ENCODE measurements around the gene NAALADL2.
"Not testable (repeated sequence)": the region's sequence is repeated elsewhere in the genome, so short reads cannot be mapped to it uniquely, and the experiment has no call there.

Gene NAALADL2

GRCh38 chr3:175131866-175132265 lies 272.7 kb downstream of the NAALADL2 start:
- not testable (repeated sequence) for DNase-seq, ATAC-seq

- not testable (repeated sequence) for ATAC-seq, DNase-seq
Observed at GRCh38 chr3:175132706-175133105, 273.6 kb downstream of the NAALADL2 start.

GRCh38 chr3:175144368-175144767 lies 285.2 kb downstream of the NAALADL2 start:
- no peak for ATAC-seq
- no peak for DNase-seq

DNA sequence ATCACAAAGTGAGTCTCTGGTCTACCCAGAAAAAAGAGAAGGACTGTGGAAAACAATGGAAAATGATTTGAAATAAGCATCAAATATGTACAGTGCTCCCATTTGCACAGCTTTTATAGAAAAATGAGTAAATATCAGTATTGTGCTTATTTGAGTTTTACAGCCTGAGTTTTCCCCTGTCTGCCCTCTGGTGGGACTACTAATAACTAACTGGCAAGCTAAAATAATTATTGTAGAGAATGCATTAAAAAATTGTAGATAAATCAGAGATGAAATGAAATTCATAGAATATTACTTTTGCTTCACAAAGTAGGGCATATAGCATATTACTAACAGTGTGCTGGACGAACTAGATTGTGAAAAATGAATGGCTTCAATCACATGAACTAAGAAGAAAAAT lies 287.1 kb downstream of the NAALADL2 start:
- no peak for ATAC-seq
- no peak for DNase-seq

DNA sequence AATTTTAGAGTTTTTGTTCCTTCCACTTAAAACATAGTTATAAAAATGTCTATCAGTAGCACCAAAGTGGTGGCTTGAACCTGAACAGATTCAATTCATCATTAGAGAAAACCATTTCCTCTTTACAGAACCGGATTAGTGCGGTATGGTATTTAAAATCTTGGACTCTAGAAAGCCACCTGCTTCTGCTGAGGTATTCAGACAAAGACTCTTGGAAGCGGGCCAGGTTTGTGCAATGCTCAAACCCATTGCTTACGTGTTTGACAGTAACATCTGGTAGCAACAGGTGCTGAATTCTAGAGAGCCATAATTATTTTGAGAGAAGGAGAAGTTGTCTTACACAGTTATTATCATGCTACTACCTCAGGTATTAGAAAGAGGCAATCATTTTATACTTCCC lies 290.5 kb downstream of the NAALADL2 start:
- ATAC-seq (no peak), DNase-seq (no peak)

GRCh38 chr3:175150812-175151401 lies 291.8 kb downstream of the NAALADL2 start:
- ATAC-seq (no peak), DNase-seq (no peak)

- ATAC-seq = no peak
- no peak for DNase-seq
Observed at GRCh38 chr3:175153595-175153994, 294.5 kb downstream of the NAALADL2 start.

DNA sequence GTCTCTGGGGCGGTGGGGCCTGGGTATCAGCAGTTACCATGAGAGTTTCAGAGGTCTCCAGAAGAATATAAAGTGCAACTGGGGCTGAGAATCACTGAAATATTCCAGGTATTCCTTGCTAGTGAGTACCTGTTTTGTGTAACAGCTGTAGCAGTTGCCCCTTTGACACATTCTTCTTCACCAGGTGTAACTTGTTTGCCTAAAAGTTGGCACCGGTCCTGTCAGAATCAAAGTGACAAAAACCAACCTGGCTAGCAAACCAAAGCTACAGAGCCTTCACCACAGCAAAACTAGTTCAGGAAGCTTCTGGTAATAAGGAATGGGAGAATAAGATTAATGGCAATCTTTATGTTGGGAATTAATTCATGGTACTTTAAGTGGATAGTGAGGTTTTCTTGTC lies 296.0 kb downstream of the NAALADL2 start:
- no peak for DNase-seq
- ATAC-seq = no peak

DNA sequence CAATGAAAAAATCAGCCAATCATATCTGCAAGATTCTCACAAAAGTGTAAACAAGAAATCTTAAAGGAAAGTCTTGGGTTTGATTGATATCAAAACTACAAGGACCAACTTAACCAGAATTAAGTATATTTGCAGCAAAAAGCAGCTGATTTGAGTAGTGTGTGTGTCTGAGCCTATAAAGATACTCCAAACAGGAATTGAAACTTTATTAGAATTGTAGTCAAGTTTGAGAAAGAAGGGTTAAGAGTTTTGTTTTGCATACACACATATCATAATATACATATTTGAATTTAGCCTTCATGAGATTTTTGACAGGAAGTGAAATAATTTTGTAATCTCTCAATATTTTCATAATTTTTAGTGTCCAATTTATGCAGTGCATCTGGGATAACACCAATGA lies 300.1 kb downstream of the NAALADL2 start:
- DNase-seq (no peak), ATAC-seq (no peak)

- no peak for ATAC-seq
- DNase-seq = no peak
Observed at GRCh38 chr3:175161291-175161690, 302.2 kb downstream of the NAALADL2 start.

DNA sequence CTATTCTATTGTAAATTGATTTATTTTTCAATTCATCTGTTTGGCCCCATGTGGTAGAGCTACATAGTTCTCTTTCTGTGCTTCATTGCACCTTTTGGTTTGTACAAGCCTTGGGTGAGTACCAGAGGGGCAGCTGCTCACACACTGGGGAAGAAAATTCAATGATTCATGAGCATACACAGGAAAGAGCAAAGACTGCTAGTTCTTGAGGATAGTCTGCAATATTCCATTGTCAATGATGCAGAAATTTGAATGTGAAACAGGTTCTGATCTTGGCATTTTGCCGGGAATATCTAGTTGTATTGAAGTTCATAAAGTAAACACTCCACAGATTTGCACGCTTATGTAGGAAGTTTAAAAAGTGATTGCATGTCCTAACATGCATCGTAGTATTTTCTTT lies 304.6 kb downstream of the NAALADL2 start:
- ATAC-seq (no peak), DNase-seq (no peak)

- ATAC-seq, DNase-seq: not testable (repeated sequence)
Observed at GRCh38 chr3:175173117-175173516, 314.0 kb downstream of the NAALADL2 start.

DNA sequence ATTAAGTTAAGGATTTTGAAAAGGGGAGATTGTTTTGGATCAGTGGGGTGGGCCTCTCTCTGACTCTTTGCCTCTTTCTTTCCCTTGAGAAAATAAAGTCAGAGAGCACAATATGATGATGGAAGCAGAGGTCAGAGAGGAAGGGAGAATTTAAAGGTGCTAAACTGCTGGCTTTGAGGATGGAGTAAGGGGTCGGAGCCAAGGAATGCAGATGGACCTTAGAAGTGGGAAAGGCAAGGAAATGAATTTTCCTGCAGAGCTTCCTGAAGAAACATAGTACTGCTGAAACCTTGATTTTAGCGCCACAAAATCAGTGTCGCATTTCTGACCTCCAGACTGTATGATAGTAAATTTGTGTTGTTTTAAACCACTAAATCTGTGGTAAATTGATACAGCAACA lies 317.4 kb downstream of the NAALADL2 start:
- no peak for DNase-seq
- ATAC-seq = no peak

DNA sequence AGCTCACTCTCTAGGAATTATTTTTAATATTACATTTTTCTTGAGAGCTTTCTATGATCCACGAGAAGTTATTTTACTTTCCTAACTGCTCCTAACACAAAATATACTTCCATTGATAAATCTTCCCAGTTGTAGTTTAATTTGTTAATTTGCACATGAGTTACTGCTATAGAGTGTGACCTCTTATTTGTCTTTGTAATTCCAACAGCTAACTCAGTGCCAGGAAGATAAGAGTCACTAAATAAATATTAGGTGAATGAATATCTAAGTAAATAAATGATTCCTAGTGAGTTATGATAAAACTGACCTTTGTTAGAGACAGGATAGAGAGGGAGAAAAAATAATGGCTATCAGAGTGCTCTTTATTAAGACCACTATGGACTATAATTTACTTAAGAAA lies 319.9 kb downstream of the NAALADL2 start:
- ATAC-seq = no peak
- DNase-seq = no peak

DNA sequence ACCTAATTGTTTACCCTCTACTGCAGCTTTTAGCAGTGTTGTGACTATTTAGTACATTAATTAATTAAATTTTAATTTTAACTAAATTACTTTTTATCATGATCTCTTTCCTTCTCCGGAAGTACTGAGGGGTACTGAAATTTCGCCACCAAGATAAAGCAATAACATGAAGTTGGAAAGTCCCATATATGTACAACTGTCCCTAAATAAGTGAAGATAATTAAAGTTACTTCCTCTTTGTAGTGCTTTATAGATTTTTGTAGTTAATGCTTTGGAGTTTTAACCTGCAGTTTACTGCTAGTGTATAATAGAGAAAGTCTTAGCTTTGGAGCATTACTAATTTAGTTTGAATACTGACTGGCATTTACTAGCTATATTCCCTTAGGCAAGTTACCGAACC lies 325.3 kb downstream of the NAALADL2 start:
- DNase-seq (no peak), ATAC-seq (no peak)

DNA sequence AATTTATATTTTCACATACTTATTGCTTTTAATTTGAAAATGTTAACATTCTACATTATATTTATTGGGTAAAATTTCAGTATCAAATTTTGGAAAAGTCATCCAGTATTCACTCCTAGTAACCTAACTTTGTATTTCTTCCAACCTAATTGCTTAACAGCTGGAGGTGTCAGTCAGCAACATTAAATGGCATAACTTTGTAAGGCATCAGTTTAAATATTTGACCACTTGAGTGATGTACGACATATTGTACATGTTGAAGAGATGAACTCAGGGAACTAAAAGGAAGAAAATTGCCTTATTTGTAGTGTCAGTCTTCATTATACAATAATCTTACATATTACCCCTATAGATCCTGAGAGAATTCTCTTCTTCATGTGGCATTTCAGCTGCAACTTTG lies 326.8 kb downstream of the NAALADL2 start:
- ATAC-seq (no peak), DNase-seq (no peak)

DNA sequence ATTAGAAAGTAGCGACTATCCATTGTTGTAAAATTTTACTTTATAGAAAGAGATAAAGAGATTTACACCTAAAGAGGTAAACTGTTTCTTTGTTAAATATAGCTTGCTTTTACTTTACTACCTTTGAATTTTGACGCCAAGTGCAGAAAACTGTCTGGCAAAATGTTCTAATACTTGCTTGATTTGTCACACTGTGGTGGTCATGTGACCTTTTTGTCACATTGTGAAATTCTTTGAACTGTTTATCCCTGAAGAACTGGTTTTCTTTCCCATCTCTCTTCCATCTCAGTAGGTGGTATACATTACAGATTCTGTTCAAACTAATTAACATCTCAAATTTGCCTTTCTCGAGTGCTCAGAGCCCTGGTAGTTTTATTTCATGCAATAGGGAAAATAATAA lies 327.4 kb downstream of the NAALADL2 start:
- no peak for ATAC-seq
- DNase-seq = no peak

GRCh38 chr3:175187586-175187985 lies 328.5 kb downstream of the NAALADL2 start:
- ATAC-seq = no peak
- DNase-seq = no peak

DNA sequence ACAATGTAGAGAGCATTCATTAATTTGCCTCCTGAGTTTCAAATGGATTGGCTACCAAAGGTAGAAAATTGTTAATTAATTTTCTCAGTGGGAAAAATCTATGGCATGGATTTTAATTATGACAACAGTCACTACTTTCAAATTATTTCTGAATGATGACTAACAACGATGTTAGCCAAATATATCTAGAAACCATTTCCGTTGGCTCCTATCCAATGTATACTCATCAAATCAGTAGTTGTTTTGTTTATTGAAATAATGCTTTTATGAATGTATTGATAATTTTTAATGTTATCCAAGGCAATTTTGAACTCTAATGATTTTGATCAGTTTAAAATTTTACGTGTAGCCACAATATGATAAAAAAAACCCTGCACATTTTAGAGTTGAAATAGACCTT lies 333.4 kb downstream of the NAALADL2 start:
- ATAC-seq (no peak), DNase-seq (no peak)

- ATAC-seq = no peak
- no peak for DNase-seq
Observed at GRCh38 chr3:175193815-175194518, 334.8 kb downstream of the NAALADL2 start.

DNA sequence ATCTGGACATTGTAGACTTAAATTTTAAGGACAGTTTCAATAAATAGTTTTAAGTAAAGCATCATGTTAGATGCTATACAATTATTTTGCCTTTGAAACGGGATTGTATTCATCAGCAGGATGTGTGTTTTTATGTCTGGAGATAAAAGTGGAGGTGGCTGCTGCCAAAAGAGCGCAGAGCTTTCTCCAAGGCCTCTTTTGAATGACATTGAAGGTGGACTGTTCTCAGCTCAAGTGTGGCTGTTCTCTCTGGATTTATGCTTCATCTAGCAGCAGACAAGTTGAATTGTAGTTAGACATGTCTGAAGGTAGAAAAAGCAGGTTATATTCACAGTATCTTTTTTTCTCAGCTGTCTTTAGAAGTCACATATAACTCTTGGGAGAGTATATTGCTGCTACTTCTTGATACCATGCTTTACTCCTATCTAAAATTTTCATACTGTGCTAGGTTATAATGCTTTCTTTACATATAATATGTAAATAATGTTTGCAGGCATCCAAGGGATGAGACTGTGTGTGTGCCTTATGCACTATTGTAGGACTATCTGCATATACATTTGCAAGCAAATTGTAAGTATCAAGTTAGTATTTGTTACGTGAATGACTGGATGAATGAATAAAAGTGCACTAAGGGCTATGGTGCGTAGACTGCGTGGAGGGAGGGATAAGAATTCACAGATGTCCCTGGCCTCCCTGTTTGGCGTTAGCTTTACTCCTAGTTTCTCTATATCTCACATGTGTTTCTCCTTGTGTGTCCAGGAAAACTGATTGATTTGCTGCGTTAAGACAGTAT lies 340.1 kb downstream of the NAALADL2 start:
- ATAC-seq = no peak
- DNase-seq = no peak

- DNase-seq (no peak), ATAC-seq (no peak)
Observed at GRCh38 chr3:175199961-175200360, 340.8 kb downstream of the NAALADL2 start.

DNA sequence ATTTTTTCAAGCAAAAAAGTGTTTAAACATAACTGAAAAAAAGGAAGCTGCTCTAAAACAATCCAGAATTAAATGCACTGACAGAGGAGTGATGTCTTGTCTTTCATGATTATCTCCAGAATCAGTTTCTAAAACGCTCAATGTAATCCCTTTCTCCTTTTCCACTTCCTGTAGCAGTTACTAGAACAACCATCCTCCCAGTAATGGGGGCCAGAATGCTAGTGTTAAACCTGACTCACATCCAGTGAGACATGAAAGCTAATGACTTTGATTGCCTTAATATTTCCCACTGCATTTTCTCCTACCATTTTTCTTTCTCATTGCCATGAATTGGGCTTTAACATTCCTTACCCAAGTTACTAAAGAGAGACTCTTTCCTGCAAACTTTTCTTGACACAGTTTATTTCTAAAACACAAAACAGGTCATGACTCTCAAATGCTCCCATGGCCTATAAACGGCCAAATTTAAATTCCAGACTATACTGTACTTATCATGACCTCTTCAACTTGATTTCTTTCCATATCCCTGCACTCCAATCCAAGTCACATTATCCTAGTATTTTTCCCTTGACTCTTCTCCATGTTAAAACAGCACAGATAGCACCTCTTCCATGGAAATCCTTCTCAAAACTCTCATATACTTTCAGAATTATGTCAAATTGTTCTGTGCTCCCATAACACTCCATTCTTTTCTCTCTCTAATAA lies 341.4 kb downstream of the NAALADL2 start:
- ATAC-seq (no peak), DNase-seq (no peak)
